ENCODE measurements around the gene WAC. TPM values are rescaled to one million over a fixed set of nuclear protein-coding genes. Genes with fewer than 3 reads are reported as not detected.

The WAC gene
- total and polyA plus RNA-seq, 2 of the 13 experiments (the other 11 are each of a cell fraction or from before 2014, with no cell fraction given): 69.1 to 96.2 TPM

DNA sequence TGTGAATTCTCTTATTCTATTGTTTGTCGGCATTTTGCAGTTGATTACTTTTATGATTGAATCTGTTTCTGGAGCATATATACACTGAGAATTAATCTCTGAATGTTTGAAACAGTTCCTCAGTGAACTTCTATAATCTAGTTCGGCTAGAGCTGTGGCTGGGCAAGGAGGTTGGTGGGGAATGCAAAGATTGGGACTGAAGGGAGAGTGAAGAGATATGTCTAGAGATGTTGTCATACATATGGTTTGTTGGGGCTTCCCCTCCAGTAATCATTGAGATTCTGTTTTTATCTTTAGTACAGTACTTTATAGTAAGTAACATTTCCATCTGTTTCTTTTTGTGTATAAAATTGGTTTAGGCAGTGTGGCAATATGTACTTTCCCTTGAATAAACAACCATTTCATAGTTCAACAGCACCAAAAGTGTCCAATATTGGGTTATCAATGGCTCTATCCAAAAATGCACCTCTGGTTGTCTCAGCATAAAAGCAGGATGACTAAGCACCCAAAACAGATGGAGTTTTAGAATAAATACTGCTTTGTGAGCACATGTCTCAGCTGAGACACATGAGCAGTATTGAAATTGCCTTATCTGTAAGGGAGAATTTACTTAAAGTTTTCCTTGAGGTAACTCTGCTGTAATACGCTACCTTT lies 36.7 kb downstream of the WAC start (continued):
- TF ChIP-seq, protein P1, sequence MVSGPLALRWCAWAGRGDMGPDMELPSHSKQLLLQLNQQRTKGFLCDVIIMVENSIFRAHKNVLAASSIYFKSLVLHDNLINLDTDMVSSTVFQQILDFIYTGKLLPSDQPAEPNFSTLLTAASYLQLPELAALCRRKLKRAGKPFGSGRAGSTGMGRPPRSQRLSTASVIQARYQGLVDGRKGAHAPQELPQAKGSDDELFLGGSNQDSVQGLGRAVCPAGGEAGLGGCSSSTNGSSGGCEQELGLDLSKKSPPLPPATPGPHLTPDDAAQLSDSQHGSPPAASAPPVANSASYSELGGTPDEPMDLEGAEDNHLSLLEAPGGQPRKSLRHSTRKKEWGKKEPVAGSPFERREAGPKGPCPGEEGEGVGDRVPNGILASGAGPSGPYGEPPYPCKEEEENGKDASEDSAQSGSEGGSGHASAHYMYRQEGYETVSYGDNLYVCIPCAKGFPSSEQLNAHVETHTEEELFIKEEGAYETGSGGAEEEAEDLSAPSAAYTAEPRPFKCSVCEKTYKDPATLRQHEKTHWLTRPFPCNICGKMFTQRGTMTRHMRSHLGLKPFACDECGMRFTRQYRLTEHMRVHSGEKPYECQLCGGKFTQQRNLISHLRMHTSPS (CRISPR knock-in tag; IDR thresholded peaks at IDR 0.05; ENCODE audit: low read depth): no peak
- TF ChIP-seq LCORL (IDR thresholded peaks at IDR 0.05) (peak; percentile 41; the same call in 1 of the 2 replicates), LCORL (CRISPR knock-in tag; IDR thresholded peaks at IDR 0.05) (no peak), PLRG1 (conservative IDR thresholded peaks at IDR 0.05) (no peak), SCMH1 (CRISPR knock-in tag; IDR thresholded peaks at IDR 0.05; ENCODE audit: borderline replicate concordance) (no peak), ZNF672 (CRISPR knock-in tag; IDR thresholded peaks at IDR 0.05) (no peak), ZNF788 (CRISPR knock-in tag; IDR thresholded peaks at IDR 0.05; ENCODE audit: borderline replicate concordance) (no peak), ARNT2 (CRISPR knock-in tag; IDR thresholded peaks at IDR 0.05; ENCODE audit: low read depth) (no peak), ZNF883 (CRISPR knock-in tag; IDR thresholded peaks at IDR 0.05; ENCODE audit: not compliant biosample characterization) (no peak), RXRA (CRISPR knock-in tag; IDR thresholded peaks at IDR 0.05) (no peak), ZNF615 (CRISPR knock-in tag; IDR thresholded peaks at IDR 0.05; ENCODE audit: borderline replicate concordance) (no peak), HHEX (CRISPR knock-in tag; IDR thresholded peaks at IDR 0.05) (peak; percentile 90)
- TF ChIP-seq, protein P2, sequence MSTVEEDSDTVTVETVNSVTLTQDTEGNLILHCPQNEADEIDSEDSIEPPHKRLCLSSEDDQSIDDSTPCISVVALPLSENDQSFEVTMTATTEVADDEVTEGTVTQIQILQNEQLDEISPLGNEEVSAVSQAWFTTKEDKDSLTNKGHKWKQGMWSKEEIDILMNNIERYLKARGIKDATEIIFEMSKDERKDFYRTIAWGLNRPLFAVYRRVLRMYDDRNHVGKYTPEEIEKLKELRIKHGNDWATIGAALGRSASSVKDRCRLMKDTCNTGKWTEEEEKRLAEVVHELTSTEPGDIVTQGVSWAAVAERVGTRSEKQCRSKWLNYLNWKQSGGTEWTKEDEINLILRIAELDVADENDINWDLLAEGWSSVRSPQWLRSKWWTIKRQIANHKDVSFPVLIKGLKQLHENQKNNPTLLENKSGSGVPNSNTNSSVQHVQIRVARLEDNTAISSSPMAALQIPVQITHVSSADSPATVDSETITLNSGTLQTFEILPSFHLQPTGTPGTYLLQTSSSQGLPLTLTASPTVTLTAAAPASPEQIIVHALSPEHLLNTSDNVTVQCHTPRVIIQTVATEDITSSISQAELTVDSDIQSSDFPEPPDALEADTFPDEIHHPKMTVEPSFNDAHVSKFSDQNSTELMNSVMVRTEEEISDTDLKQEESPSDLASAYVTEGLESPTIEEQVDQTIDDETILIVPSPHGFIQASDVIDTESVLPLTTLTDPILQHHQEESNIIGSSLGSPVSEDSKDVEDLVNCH (CRISPR knock-in tag; IDR thresholded peaks at IDR 0.05): no peak
- TF ChIP-seq, protein P3, sequence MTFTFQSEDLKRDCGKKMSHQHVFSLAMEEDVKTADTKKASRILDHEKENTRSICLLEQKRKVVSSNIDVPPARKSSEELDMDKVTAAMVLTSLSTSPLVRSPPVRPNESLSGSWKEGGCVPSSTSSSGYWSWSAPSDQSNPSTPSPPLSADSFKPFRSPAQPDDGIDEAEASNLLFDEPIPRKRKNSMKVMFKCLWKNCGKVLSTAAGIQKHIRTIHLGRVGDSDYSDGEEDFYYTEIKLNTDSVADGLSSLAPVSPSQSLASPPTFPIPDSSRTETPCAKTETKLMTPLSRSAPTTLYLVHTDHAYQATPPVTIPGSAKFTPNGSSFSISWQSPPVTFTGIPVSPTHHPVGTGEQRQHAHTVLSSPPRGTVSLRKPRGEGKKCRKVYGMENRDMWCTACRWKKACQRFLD (CRISPR knock-in tag; IDR thresholded peaks at IDR 0.05; ENCODE audit: borderline replicate concordance): no peak
- TF ChIP-seq, protein P4, sequence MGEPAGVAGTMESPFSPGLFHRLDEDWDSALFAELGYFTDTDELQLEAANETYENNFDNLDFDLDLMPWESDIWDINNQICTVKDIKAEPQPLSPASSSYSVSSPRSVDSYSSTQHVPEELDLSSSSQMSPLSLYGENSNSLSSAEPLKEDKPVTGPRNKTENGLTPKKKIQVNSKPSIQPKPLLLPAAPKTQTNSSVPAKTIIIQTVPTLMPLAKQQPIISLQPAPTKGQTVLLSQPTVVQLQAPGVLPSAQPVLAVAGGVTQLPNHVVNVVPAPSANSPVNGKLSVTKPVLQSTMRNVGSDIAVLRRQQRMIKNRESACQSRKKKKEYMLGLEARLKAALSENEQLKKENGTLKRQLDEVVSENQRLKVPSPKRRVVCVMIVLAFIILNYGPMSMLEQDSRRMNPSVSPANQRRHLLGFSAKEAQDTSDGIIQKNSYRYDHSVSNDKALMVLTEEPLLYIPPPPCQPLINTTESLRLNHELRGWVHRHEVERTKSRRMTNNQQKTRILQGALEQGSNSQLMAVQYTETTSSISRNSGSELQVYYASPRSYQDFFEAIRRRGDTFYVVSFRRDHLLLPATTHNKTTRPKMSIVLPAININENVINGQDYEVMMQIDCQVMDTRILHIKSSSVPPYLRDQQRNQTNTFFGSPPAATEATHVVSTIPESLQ (CRISPR knock-in tag; conservative IDR thresholded peaks at IDR 0.05): no peak
